HG02588 (cell line): ENCODE results near the gene SLC5A9.
"Not testable (repeated sequence)": the region's sequence is repeated elsewhere in the genome, so short reads cannot be mapped to it uniquely, and the experiment has no call there.

ENCODE experiments used
- ATAC-seq: cut with Tn5 transposase; IDR thresholded peaks from one replicate; pipeline ENCODE4 v1.9.1; 2021; ENCODE audit warnings: mild to moderate bottlenecking, moderate library complexity; ENCODE audit not compliant: unreplicated experiment

Gene SLC5A9

DNA sequence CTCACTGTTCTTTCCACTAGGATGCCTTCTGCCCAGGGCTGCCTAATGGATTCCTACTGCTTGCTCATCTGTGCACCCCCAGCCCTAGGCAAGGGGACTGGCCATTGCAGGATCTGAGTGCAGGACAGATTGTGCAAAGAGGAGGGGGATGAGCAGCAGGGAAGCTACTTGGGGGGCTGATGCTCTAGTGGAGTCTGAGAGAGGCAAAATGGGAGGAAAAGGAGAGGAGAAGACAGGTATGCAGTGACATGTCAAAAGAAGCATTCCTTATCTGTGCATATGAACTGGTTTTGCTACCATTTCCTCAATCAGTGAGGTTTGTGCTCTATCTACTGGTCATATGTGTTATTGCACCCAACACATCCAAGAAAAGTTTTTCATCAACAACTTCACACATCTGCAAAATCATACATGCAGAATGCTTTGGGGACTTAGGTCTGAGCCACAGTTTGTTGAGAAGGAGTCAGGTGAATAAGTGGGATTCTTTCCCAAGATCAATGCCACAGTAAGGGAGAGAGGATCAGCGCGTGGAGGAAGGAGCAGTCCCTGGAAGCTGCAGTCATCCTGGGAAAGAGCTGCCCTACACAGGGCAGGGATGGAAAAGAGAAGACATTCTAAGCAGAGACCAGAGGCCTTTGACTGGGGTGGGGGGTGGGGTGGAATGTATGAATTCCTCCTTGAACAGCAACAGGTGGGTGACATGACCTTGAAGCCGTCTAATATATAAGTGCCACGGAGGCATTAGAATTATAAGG is 14.4 kb downstream of the SLC5A9 start:
- ATAC-seq, result peak; percentile 52

DNA sequence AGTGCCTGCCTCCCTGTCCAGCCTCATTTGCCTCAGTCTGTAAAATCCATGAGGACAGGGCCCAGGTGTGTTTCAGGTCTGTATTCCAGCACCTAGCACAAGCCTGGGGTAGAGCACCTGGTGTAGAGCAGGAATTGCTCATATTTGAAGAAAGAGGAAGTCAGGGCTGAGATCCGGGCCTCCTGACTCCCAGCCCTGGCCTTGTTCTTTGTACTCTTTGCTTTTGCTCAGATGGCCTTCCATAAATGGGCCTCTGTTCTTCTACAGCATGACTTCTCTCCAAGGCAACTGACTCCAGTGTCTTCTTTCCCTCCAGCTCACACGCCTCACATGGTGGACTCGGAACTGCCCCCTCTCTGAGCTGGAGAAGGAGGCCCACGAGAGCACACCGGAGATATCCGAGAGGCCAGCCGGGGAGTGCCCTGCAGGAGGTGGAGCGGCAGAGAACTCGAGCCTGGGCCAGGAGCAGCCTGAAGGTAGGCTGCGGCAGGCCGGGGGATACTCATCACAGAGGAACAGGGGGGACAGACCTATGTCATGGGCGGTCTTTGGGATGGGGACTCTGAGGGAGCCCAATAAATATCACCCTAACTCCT is 19.7 kb downstream of the SLC5A9 start:
- ATAC-seq, result no peak

GRCh38 chr1:48245106-48245505 is 22.6 kb downstream of the SLC5A9 start:
- no peak for ATAC-seq

DNA sequence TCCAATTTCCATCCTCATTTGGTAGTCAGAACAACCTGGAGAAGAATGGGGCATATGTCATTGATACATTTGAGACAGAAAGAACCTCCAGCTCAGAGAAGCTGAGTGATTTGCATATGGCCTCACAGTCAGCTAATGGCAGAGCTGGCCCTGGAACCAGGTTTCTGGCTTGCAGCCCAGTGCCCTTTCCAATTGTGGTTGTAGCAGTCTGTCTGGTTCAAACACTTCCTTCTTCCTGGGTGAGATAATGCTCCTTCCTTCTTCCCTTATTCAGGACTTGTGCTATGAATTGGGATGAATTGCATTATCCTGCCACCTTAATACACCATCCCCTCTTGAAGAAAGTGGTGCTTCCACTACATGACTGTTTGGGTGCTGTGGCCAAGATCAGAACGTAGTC is 24.2 kb downstream of the SLC5A9 start:
- no peak for ATAC-seq

DNA sequence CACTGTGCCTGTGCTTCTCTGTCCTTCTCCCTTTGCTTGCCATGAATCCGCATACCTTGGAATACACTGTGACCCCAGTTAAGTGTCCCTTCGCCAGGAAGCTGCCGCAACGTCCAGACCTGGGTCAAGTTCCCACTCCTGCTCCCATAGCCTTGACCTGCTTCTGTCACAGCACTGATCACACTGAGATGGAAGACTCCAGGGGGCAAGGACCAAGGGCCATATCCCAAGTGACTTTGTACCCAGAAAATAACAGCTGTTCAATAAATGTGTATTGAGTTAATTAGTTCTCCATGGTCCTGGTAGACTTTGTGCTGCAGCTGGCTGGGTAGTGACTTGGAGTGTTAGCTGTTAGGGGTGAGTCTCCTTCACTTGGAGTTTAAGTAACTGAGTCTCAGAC is 25.8 kb downstream of the SLC5A9 start:
- no peak for ATAC-seq

DNA sequence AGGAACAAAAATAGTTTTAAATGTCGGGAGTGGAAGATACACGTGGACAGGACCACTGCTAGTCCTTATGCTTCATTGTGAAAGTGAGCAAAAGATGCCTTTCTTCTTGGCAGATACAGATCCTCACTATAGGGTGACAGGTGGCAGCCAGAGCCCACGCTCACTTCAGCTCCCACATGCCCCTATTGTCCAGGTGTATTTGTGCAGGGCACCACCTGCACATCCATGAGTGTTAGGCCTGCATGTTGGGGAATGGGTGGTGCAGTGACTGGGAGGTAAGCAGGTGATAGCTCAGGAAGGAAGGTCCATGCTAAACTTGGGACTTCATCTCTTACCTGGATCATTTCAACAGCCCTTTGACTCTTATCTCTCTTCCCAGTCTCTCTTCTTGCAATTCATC is 27.4 kb downstream of the SLC5A9 start:
- ATAC-seq, result no peak

DNA sequence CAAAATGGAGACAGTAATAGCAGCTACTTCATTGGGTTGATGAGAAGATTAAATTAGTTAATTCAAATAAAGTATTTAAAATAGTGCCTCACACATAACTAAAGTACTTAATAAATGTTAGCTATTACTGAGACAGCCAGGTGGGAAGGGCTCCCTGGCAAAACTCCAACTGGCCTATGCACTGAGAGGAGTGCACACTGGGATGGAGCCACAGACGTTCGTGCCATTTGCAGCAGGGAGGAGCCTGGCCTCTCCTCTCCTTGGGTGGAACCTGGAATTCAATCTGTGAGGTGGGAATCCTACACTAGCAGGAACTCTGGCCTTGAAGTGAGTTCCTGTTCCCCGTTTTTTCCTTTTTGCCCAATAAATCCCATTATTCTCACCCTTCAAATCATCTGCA is 28.1 kb downstream of the SLC5A9 start:
- no peak for ATAC-seq

- no peak for ATAC-seq
These were observed 28.8 kb downstream of the SLC5A9 start for GRCh38 chr1:48251323-48251722.

DNA sequence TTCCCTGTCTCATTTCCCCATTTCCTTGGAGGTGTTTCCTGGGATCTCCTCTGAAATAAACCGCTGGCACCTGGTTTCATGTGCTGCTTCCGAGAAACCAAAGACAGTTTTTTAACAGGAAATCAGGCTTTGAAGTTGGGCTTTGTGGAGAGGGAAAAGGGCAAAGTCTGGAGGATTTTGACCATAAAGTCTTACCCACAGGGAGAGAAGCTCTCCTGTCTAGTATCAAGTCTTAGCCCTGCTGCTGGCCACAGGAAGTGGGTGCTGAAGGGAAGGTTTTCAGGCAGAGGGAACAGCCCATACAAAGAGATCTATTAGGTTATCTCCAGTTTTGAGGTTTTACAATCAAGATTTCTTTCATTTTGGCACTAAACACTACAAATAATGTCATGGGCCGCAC is 29.3 kb downstream of the SLC5A9 start:
- no peak for ATAC-seq

DNA sequence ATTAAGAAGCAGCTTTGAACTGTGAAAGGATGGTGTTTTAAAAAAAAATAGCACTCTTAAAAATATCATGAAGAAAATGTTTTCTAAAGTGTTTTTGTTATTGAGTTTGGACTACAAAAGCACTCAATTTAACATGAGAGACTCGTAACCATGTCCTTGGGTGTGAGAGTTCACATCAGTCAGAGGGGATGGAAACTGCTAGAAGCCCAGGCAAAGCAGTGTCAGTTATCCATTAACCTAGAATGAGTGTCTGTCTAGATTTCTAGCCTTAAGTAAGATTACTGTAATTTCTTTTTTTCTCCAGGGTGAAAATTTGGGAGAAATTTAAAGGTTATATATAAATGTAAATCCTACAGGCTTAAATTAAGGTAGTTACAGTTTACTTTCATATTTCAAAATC is 31.7 kb downstream of the SLC5A9 start:
- no peak for ATAC-seq

- ATAC-seq, result no peak
These were observed 35.6 kb downstream of the SLC5A9 start for GRCh38 chr1:48258106-48258505.

- no peak for ATAC-seq
These were observed 39.4 kb downstream of the SLC5A9 start for GRCh38 chr1:48261881-48262400.

GRCh38 chr1:48263041-48263440 is 40.5 kb downstream of the SLC5A9 start:
- no peak for ATAC-seq

DNA sequence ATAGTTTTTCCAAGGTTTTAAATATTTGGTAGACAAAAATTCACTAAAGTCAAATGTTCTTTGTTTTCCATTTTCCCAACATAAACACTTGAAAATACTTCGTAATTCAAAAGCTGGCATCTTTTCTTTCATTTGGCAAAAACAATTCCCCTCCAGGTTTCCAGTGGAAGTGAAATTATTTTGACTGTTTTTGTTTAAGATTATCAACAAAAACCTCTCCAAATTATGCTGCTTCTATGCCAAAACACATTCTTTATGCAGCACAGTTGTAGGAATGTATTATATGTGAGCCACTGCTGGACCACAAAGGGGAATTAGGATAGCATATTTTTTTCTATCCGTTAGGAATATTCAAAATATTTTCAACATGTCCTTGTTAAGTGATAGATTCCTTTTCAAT is 44.1 kb downstream of the SLC5A9 start:
- no peak for ATAC-seq

GRCh38 chr1:48277437-48277836 is 54.9 kb downstream of the SLC5A9 start:
- not testable (repeated sequence) for ATAC-seq

DNA sequence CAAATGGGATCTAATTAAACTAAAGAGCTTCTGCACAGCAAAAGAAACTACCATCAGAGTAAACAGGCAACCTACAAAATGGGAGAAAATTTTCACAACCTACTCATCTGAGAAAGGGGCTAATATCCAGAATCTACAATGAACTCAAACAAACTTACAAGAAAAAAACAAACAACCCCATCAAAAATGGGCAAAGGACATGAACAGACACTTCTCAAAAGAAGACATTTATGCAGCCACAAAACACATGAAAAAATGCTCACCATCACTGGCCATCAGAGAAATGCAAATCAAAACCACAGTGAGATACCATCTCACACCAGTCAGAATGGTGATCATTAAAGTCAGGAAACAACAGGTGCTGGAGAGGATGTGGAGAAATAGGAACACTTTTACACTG is 59.8 kb downstream of the SLC5A9 start:
- ATAC-seq, result not testable (repeated sequence)

DNA sequence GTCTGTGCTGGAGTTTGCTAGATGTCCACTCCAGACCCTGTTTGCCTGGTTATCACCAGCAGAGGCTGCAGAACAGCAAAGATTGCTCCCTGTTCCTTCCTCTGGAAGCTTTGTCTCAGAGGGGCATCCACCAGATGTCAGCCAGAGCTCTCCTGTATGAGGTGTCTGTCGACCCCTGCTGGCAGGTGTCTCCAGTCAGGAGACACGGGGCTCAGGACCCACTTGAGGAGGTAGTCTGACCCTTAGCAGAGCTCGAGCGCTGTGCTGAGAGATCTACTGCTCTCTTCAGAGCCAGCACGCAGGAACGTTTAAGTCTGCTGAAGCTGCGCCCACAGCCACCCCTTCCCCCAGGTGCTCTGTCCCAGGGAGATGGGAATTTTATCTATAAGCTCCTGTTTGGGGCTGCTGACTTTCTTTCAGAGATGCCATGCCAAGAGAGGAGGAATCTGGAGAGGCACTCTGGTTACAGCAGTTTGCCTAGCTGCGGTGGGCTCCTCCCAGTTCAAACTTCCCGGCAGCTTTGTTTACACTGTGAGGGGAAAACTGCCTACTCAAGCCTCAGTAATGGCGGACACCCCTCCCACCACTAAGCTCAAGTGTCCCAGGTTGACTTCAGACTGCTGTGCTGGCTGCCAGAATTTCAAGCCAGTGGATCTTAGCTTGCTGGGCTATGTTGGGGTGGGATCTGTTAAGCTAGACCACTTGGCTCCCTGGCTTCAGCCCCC is 62.3 kb downstream of the SLC5A9 start:
- ATAC-seq, result not testable (repeated sequence)

- ATAC-seq, result no peak
These were observed 63.0 kb downstream of the SLC5A9 start for GRCh38 chr1:48285525-48285924.

GRCh38 chr1:48291421-48291820 is 68.9 kb downstream of the SLC5A9 start:
- ATAC-seq, result no peak

- no peak for ATAC-seq
These were observed 70.2 kb downstream of the SLC5A9 start for GRCh38 chr1:48292706-48293105.

DNA sequence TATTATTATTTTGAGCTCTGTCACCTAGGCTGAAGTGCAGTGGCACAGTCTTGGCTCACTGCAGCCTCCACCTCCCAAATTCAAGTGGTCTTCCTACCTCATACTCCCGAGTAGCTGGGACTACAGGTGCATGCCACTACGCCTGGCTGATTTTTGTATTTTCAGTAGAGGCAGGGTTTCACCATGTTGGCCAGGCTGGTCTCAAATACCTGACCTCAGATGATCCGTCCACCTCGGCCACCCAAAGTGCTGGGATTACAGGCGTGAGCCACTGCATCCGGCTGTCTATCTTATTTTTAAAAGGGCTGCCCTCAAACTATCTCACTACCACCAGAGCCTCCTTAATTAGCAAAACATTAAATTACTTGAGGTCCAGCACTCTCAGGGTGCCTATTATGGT is 71.6 kb downstream of the SLC5A9 start:
- not testable (repeated sequence) for ATAC-seq

DNA sequence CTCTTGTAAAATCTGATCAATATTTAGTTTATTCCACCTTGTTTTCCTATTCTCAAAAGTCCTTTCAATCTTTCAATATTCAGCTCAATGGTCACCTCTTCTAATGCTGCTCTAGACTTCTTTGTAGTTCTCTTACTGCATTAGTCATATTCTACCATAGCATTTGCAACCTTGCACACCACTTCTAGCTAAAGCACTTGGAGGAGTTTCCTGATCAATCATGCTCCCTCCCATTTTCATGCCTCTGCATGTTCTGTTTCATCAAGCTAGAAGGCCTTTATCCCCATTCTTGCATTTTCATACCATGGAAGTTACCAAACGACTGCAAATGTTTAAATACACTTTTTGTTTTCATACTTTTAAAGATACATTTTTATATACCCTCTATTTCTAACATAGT is 72.1 kb downstream of the SLC5A9 start:
- ATAC-seq, result no peak
